PC-9 (cell line): ENCODE results near the gene IL1RAPL1. TPM values are rescaled to one million over a fixed set of nuclear protein-coding genes. Genes with fewer than 3 reads are reported as not detected.

ENCODE experiments used
- BruUV-seq: library from RNA; stranded (reverse); fragments of 400-500 nt; replicated peaks from 2 replicates; lab custom pipeline; 2021; lab: Mats Ljungman, UMichigan
- CTCF ChIA-PET: fragments of 300-600 bp; sonication (Branson Sonifier 250); formaldehyde crosslinking; loops from one replicate; lab custom pipeline; 2022; ENCODE audit warnings: antibody characterized with exemption; lab: Charles Lee
- POLR2A ChIA-PET: fragments of 300-600 bp; sonication (Branson Sonifier 250); formaldehyde crosslinking; loops from one replicate; lab custom pipeline; 2022; ENCODE audit warnings: antibody characterized with exemption; ENCODE audit not compliant: unreplicated experiment; lab: Charles Lee
- DNase-seq, 2 experiments: peaks; one replicate each; pipeline versions ENCODE4 v3.0.0 to v3.0.0-alpha.2; 2015 to 2022; ENCODE audit warnings: mixed read lengths in 1 of 2
- H2AFZ ChIP-seq: fragments of 200-600 bp; sonication (generic); 2 replicates; pipeline ENCODE4 v1.8.1; 2017; ENCODE audit warnings: antibody characterized with exemption
- H3F3A ChIP-seq: fragments of 200-600 bp; sonication (generic); 2 replicates; pipeline ENCODE4 v1.8.1; 2017; ENCODE audit warnings: antibody characterized with exemption, mild to moderate bottlenecking, low read depth; ENCODE audit not compliant: insufficient read depth
- H3K27ac ChIP-seq: fragments of 200-600 bp; sonication (generic); 2 replicates; pipeline ENCODE4 v1.6.1; 2016; ENCODE audit warnings: mixed run types
- H3K27me3 ChIP-seq: fragments of 200-600 bp; sonication (generic); 2 replicates; pipeline ENCODE4 v1.6.1; 2016; ENCODE audit warnings: low read depth, mixed run types; ENCODE audit not compliant: insufficient read depth
- H3K36me3 ChIP-seq: fragments of 200-600 bp; sonication (generic); 2 replicates; pipeline ENCODE4 v1.6.1; 2016; ENCODE audit warnings: low read depth, mixed run types
- H3K4me1 ChIP-seq: fragments of 200-600 bp; sonication (generic); replicated peaks from 2 replicates; pipeline ENCODE4 v1.6.1; 2016; ENCODE audit warnings: mixed run types; ENCODE audit not compliant: insufficient read depth
- H3K4me2 ChIP-seq: fragments of 200-600 bp; sonication (generic); 2 replicates; pipeline ENCODE4 v1.6.1; 2017; ENCODE audit warnings: mixed run types
- H3K4me3 ChIP-seq: fragments of 200-600 bp; sonication (generic); 2 replicates; pipeline ENCODE4 v1.6.1; 2016; ENCODE audit warnings: mixed run types
- H3K79me2 ChIP-seq: fragments of 200-600 bp; sonication (generic); 2 replicates; pipeline ENCODE4 v1.6.1; 2017; ENCODE audit warnings: low read depth, mixed run types
- H3K9me2 ChIP-seq: fragments of 200-600 bp; sonication (generic); 2 replicates; pipeline ENCODE4 v1.8.1; 2017; ENCODE audit warnings: mild to moderate bottlenecking; ENCODE audit not compliant: insufficient read depth
- H3K9me3 ChIP-seq: fragments of 200-600 bp; sonication (generic); 2 replicates; pipeline ENCODE4 v1.8.1; 2016; ENCODE audit warnings: low read depth; ENCODE audit not compliant: insufficient read depth
- H4K20me1 ChIP-seq: fragments of 200-600 bp; sonication (generic); 2 replicates; pipeline ENCODE4 v1.8.1; 2017; ENCODE audit not compliant: insufficient read depth
- CTCF ChIP-seq: fragments of 200-600 bp; sonication (generic); conservative IDR thresholded peaks from 2 replicates; pipeline ENCODE4 v1.6.1; 2017; ENCODE audit warnings: mixed run types, antibody characterized with exemption, mild to moderate bottlenecking, moderate library complexity
- EZH2 ChIP-seq: fragments of 200-600 bp; sonication (generic); IDR thresholded peaks from 2 replicates; pipeline ENCODE4 v1.8.0; 2017; ENCODE audit warnings: antibody characterized with exemption, low read depth
- intact Hi-C: fragments of 100-400 bp; cut with micrococcal nuclease; formaldehyde crosslinking; loops from one replicate; pipeline ENCODE4 v1.10.0; 2022; ENCODE audit not compliant: unreplicated experiment
- total RNA-seq: library from RNA; stranded (reverse); gene quantifications from 2 replicates; pipeline ENCODE4 v1.2.3, GENCODE V29; 2021

The IL1RAPL1 gene
- total RNA-seq, 1 experiment from 2014 or later: 0.26 TPM

- no peak overlapping the region for H3K4me3 ChIP-seq
- peak; percentile 48; the same call in 1 of the 2 replicates for TF ChIP-seq CTCF
- TF ChIP-seq EZH2: no peak
- CTCF ChIA-PET: no interaction called here
- no peaks in the 10 kb centered on the region for H3K9me2 ChIP-seq
- H3K36me3 ChIP-seq: no peaks in the 10 kb centered on the region
- no peaks in the 10 kb centered on the region for H3K79me2 ChIP-seq
- H3F3A ChIP-seq: no peaks in the 10 kb centered on the region
- no peak overlapping the region for H3K4me2 ChIP-seq
- no TSS peak for BruUV-seq
- no peaks in the 10 kb centered on the region for H3K4me1 ChIP-seq
- H3K27me3 ChIP-seq: no peaks in the 10 kb centered on the region
- H2AFZ ChIP-seq: no peak overlapping the region
- no peaks in the 10 kb centered on the region for H4K20me1 ChIP-seq
- no peaks in the 10 kb centered on the region for H3K9me3 ChIP-seq
- no peak overlapping the region for H3K27ac ChIP-seq
- POLR2A ChIA-PET: no interaction called here
- intact Hi-C loops: no loop called here
- DNase-seq: peak in 1 of 2 experiments; percentile 0
Observed at GRCh38 chrX:28659269-28659668, 72.0 kb downstream of the IL1RAPL1 start.

DNA sequence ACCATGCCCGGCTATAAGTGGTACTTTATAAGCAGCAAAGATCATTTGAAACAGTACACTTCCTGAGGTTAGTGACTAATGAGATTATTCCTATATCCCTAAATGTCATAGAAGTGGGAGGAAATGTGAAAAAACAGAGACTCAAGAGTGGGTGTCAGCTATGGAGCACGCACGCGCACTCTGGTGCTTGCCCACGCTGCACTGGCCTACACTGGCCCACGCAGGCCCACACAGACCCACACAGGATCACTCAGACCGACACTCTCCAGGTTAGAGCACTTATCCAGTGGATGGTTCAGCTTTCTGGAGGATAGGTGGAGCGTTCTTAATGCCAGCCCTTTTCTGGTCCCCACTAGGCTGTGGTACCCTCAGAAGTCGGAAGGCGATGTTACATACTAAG, 78.5 kb downstream of the IL1RAPL1 start:
- no TSS peak for BruUV-seq
- no peaks in the 10 kb centered on the region for H4K20me1 ChIP-seq
- no peak overlapping the region for H3K27ac ChIP-seq
- ChIA-PET CTCF (no interaction called here), POLR2A (no interaction called here)
- H3K36me3 ChIP-seq: no peaks in the 10 kb centered on the region
- H3K4me3 ChIP-seq: no peak overlapping the region
- H2AFZ ChIP-seq: no peak overlapping the region
- no peaks in the 10 kb centered on the region for H3K27me3 ChIP-seq
- H3K9me2 ChIP-seq: no peaks in the 10 kb centered on the region
- no peaks in the 10 kb centered on the region for H3K9me3 ChIP-seq
- no peak for DNase-seq
- no peaks in the 10 kb centered on the region for H3K79me2 ChIP-seq
- intact Hi-C loops: no loop called here
- H3F3A ChIP-seq: no peaks in the 10 kb centered on the region
- no peak overlapping the region for H3K4me2 ChIP-seq
- TF ChIP-seq CTCF: no peak
- TF ChIP-seq EZH2: no peak
- H3K4me1 ChIP-seq: no peaks in the 10 kb centered on the region

DNA sequence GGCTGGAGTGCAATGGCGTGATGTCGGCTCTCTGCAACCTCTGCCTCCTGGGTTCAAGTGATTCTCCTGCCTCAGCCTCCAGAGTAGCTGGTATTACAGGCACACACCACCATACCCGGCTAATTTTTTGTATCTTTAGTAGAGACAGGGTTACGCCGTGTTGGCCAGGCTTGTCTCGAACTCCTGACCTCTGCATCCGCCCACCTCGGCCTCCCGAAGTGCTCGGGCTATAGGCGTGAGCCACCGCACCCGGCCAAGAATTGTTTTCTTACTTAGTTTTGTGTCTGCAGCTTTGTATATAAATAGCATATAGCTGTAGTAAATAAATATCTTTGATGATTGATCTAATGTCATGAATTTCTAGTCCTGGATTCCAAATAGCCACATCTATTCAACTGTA, 81.1 kb downstream of the IL1RAPL1 start:
- no peak overlapping the region for H2AFZ ChIP-seq
- H3F3A ChIP-seq: no peaks in the 10 kb centered on the region
- no peaks in the 10 kb centered on the region for H3K9me3 ChIP-seq
- BruUV-seq: no TSS peak
- ChIA-PET CTCF (interaction anchor here (0.7 kb wide), 1 partner anchor 15 kb away, joined by 8 read pairs; no protein-coding TSS in a partner anchor), POLR2A (no interaction called here)
- no peak overlapping the region for H3K27ac ChIP-seq
- no peak overlapping the region for H3K4me3 ChIP-seq
- H3K27me3 ChIP-seq: no peaks in the 10 kb centered on the region
- no peaks in the 10 kb centered on the region for H3K79me2 ChIP-seq
- intact Hi-C loops: no loop called here
- H3K36me3 ChIP-seq: no peaks in the 10 kb centered on the region
- H3K9me2 ChIP-seq: no peaks in the 10 kb centered on the region
- H3K4me1 ChIP-seq: no peaks in the 10 kb centered on the region
- no peak for TF ChIP-seq CTCF
- no peak for TF ChIP-seq EZH2
- no peak for DNase-seq
- no peaks in the 10 kb centered on the region for H4K20me1 ChIP-seq
- no peak overlapping the region for H3K4me2 ChIP-seq
